ENCODE measurements around the gene DGKH. TPM values are rescaled to one million over a fixed set of nuclear protein-coding genes. Genes with fewer than 3 reads are reported as not detected.

The DGKH gene
- total RNA-seq, 1 donor from 2014 or later, result 14.2 TPM

DNA sequence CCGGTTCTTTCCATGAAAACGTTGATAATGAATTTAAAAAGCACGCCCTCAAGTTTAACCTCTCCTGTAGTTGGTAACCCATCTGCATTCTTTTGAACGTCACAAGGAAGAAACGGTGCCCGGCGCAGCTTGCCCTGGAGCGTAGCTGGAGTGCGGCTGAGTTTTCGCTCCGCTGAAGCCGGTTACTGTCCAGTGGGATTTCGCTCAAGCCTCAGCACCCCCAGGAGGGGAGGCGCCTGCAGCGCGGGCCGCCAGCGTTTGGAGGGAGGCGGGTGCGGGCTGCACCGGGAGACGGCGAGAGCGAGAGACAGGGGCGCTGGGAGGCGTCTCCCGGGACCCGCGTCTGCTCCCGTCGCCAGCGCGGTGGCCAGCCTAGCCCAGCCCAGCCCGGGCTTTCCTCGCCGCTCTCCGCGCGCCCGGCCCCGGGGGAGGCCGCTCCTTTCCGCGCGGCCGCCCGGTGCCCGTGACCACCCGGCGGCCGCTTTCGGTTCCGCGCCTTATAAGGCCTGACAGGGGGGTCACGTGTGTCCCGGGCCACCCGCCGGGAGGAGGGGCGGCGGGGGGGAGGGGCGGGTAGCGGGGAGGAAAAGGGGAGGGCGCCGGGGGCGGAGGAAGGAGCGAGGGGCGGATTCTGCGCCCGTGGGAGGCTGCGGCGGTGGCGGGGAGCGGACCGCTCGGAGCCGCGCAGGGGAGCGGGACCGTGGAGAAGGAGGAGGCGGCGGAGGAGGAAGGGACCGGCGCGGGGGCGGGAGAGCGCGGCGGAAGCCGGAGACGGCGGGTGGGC, 8.3 kb upstream of the DGKH start:
- intact Hi-C loops (cut with micrococcal nuclease), result loop anchor here (1.0 to 10.0 kb wide), 10 partner anchors 8 to 979 kb away; partner anchors contain the start of genes DGKH, EPSTI1, KBTBD6 and MTRF1

DNA sequence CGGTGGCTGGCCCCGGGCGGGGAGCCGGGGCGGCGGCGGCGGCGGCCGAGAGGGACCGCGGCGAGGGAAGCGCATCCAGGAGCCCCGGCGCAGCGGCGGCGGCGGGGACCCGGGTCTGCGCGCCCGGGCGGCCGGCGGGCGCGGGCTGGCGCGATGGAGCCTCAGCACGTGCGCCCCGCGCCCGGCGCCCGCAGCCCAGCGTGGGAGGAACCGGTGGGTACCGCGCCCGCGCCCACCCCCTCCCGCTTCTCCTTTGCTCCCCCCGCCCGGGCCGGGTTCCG, 7.8 kb upstream of the DGKH start:
- intact Hi-C loops (cut with micrococcal nuclease), result loop anchor here (1.0 to 10.0 kb wide), 9 partner anchors 8 to 980 kb away; partner anchors contain the start of genes DGKH, EPSTI1, KBTBD6 and MTRF1

DNA sequence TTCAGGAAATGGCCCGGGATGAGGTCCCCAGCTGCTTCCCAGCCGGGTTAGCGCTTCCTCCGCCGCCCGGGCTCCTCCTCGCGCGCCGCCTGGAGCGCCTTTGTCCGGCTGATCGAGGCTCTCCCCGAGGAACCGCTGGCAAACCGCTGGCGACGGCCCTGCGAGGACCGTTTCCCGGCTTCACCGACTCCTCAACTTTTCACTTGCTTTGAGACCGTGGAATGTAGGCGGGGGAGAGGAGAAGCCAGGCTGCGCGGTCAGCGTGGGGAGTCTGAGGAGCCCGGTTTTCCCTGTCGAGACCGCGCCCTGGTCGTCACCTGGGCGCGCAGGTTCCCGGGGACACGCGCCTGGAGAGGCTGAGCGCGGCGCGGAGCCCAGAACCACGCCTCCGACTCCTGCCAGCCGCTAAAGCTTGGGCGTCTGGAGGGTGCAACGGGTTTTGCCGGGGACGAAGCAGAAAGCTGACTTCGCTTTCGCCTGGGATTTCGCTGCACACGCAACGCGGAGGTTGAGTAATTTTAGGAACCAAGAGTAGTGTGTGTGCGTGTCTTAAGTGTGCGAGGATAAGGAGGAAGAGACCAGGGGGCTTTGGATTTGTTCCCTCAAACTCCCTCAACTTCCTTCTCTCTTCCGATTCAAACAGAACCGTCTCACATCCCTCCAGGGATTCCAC, 7.3 kb upstream of the DGKH start:
- intact Hi-C loops (cut with micrococcal nuclease), result loop anchor here (2.0 to 10.0 kb wide), 7 partner anchors 80 to 980 kb away; partner anchors contain the start of genes EPSTI1, MTRF1, VWA8 and WBP4

DNA sequence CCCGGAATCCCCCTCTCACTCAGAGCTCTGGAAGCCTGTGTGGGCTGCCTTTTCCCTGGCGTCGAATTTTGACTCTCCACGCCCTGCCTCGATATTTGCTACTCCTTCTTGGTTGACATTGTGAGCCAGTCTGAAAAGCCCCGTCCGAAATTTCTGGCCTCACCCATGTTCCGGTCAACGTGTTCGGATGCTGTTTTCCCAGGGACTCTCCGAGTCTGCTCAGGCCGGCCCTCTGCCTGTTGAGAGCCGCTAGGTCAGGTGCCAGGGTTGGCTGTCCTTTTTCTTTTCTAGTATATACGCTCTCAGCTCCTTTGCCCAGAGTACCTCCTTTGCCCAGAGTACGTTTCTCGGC, 6.8 kb upstream of the DGKH start:
- intact Hi-C loops (cut with micrococcal nuclease), result loop anchor here (2.0 to 10.0 kb wide), 7 partner anchors 81 to 981 kb away; partner anchors contain the start of genes EPSTI1, MTRF1, VWA8 and WBP4

DNA sequence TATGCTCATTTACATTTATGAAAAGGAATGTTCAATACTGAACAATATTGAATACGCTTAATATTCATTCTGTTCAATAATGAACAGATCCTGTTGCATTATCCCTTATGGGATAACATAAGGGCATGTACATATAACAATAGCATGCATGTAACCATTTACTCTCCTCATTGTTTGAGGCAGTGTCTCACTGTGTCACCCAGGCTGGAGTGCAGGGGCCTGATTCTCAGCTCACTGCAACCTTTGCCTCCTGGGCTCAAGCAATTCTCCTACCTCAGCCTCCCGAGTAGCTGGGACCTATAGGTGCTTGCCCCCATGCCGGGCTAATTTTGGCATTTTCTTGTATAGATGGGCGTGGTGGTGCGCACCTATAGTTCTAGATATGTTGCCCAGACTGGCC, 4.8 kb upstream of the DGKH start:
- intact Hi-C loops (cut with micrococcal nuclease), result loop anchor here (5.0 to 10.0 kb wide), 3 partner anchors 334 to 951 kb away; partner anchors contain the start of genes EPSTI1 and MTRF1

DNA sequence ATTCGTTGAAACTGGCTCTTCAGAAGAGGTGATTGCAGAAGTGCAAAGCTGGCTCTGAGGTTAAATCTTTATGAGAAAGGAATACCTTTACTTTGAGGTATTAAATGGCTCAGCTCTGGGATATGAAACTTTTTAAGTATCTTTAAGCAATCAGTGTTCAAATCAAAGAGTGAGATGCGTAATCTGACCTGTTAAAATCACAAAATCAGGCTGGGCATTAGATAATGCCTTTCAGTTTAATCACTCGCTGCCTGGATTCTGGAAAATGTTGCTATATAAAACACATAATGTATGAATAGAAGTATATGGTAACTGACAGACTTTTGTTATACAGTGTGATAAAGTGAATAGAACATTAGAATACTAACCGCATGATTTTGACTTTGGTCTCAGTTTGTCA, 2.0 kb upstream of the DGKH start:
- intact Hi-C loops (cut with micrococcal nuclease), result loop anchor here (5.0 to 10.0 kb wide), 3 partner anchors 689 to 948 kb away; partner anchors contain the start of genes EPSTI1 and NAA16

DNA sequence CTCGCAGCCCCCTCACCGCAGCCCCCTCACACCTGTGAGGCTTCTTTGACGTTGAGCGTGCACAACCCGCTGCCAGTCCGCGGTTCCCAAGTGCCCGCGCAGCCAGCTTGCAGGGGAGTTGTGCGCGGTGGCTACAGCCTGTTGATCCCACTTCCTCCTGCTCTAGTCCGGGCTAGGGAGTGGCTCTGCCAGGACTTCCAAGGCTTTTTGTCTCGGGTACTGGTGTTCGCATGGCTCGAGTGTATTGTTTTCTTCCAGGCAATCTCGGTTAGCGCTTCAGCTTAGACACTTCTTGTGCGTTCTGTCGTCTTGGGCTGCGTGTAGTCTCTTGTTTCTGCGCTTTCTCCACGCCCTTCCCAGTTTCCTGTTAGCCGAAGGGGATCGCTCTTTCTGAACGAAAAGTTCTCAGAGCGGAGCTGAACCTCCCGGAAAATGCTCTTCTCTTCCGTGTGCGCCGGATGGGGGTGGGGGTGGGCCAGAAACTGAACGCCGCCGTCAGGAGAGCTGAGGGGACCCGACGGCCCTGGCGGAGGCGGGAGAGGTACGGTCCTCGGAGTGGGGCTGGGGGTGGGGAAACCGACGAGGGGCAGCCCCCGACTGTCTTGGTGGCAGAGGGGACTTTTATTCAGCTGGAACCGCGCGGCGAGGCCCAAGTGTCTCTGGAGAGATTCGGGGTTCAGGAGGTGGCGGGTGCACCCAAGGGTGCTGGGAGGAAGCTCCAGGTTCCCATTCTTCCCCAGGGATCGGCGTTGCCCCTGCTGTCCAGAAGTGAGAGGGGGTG, 697 bp upstream of the DGKH start:
- intact Hi-C loops (cut with micrococcal nuclease), result loop anchor here (1.0 to 10.0 kb wide), 10 partner anchors 7 to 947 kb away; partner anchors contain the start of genes EPSTI1, KBTBD6, NAA16 and RGCC

DNA sequence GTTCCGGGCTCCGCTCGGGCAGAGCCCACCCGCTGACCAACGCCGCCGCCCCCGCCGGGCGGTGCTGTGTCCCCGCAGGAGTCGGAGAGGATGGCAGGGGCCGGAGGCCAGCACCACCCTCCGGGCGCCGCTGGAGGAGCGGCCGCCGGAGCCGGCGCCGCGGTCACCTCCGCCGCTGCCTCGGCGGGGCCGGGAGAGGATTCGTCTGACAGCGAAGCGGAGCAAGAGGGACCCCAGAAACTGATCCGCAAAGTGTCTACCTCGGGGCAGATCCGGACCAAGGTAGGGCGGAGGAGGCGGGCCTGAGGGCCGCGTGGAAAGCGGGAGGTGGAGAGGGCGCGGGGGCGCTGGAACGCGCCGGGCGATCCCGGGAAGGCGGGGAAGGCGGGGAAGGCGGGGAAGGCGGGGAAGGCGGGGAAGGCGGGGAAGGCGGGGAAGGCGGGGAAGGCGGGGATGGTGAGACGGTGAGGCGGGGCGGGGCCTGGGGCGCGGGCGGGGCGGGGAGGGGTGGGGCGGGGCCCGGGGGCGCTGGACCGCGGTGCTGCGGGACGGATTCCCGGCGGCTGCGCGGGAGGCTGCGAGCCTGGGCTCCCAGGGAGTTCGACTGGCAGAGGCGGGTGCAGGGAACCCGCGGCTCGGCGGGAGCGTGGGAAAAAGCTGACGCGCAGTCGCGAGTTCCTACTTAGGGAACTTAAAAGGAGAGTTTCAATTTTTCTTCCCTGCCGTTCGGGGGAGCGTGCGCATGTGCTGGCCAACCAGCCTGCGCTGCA, 421 bp downstream of the DGKH start:
- intact Hi-C loops (cut with micrococcal nuclease), result loop anchor here (1.0 to 10.0 kb wide), 11 partner anchors 9 to 946 kb away; partner anchors contain the start of genes EPSTI1, KBTBD6, NAA16 and RGCC

DNA sequence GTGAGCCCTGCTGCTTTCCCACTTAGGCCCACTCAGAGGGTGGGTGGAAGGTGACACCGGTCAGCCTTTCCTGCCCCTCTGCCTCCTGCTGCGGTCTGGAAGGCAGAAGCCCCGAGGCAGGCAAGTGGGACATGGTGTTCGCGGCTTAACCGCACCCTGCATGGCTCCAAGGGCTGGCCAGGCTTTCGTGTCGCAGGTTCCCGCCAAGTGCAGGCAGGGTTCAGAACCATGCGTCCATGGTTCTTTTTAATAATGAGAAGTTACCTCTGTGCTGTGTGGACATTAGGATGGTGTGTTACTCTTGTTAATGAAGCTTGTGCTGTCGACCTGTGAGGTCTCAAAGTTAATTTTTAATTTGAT, 986 bp downstream of the DGKH start:
- intact Hi-C loops (cut with micrococcal nuclease), result loop anchor here (1.0 to 10.0 kb wide), 10 partner anchors 59 to 945 kb away; partner anchors contain the start of genes EPSTI1, KBTBD6, NAA16 and RGCC

DNA sequence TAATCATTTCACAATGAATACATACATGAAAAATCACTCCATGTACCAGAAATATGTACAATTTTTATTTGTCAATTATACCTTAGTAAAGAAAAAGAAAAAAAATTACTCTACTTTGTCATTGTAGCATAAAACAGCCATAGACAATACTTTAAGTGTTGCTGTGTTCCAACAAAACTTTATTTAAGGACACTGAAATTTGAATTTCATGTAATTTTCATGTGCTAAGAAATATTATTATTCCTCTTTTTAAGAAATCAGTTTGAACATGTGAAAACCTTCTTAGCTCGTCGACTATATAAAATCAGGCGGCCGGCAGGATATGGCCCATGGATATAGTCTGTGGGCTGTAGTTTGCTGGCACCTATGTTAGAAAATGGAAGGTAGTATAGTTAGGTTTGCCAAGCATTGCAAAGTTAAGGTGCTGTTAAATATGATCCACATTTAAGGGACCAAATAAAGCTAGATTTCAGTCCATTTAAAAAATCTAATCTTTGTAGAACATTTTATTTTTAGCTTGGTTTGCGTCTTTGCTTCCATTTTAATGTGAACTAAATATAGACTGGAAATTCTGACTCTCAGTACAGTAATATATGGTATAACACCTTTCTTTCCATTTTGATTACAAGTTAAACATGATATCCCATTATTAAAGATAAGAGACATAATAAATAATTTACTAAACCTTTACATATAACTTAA, 6.5 kb downstream of the DGKH start:
- intact Hi-C loops (cut with micrococcal nuclease), result no loop called here

DNA sequence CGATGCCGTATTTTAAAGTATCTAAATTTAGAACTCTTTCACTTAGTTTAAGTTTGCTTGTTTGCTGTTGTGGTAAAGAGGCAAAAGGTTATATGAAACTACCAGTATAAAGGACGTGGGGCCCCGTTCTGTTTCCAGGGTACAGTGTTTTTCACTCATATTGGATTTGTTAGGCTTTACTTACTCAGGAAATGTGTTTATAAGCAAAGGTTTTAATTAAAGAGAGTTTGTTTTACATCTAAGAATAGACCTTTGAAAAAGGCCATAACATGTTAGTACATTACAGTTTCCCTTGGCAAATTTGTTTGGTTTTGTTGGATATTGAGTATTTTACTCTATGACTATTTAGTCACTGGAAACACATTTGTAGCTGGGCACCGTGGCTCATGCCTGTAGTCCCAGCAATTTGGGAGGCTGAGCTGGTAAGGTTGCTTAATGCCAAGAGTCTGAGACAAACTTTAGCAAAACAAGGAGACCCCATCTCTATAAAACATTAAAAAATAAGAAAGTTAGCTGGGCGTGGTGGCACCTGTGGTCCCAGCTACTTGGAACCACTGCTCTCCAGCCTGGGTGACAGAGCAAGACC, 7.1 kb downstream of the DGKH start:
- intact Hi-C loops (cut with micrococcal nuclease), result no loop called here

DNA sequence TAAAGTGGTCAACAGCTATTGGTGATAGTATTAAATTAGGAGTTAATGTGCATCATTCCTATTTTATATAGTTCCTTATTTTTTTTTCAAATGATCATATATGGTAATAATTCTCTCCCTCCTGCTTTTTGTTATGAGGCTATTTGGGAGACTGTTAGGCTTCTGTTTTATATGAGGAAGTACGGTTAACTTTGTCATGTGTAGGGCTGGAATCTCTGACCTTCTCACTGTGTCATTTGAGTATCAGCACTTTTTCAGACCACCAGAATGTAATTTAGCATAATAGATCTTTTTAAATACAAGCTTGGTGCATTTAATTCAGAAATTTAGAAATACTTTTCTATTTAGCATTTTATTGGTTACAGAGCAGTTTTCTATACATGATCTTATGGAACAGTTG, 7.7 kb downstream of the DGKH start:
- intact Hi-C loops (cut with micrococcal nuclease), result no loop called here

DNA sequence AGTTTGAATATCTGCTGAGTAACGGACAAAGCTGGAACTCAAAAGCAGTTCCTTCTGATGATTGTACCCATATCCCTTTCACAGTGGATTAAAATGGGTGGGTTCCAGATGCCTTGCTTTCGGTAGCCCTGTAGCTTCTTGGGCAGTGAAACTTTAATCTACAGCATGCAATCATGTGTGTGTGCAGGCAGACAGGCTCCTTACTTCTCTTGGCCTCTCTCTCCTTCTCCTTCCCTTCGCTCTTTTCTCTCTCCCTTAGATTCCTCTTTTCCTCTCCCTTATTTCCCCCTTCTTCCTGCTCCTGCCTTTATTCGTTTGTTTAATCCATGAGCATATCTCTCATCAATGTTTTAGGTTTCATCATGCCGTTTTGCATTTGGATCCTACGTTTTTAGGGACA, 8.1 kb downstream of the DGKH start:
- intact Hi-C loops (cut with micrococcal nuclease), result no loop called here

DNA sequence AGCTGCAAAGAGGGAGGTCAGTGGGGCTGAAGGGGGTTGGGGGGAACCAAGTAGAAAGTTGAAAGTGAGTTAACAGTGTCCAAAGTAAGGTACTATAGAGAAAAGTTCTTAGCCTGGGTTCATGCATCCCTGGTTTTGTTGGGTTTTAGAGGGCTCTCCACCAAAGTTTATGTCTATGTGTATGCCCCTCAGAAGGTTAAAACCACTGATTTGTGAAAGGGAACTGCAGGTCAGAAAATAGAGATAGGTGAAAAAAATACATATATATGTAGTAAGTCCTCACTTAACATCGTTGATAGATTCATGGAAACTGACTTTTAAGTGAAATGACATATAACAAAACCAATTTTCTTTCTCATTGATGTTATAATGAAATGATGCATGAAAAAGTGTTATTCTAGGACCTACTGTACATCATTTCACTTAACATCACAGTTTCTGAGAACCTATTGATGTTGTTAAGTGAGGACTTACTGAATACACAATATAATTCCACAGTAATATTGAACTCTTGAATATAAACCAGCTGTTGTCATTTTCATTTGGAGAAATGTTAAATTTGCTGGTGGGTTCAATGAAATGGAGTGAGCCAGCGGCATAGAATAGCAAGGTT, 9.6 kb downstream of the DGKH start:
- intact Hi-C loops (cut with micrococcal nuclease), result no loop called here

DNA sequence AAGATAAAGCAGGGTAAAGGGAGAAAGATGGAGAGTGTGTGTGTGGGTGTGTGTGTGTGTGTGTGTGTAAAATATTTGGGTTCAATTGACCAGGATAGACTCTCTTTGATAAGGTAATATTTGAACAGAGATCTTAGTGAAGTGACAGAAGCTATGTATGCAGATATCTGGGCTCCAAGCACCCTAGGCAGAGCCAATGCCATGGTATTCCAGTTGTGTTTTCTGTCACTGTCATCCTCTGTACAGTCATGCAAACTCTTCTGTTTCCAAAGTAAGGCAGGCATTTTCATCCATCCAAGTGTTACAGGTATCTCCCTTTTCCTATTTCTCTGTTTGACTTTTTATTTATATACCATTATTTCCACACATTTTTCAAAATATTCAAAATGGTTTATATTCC, 13.5 kb downstream of the DGKH start:
- intact Hi-C loops (cut with micrococcal nuclease), result no loop called here

DNA sequence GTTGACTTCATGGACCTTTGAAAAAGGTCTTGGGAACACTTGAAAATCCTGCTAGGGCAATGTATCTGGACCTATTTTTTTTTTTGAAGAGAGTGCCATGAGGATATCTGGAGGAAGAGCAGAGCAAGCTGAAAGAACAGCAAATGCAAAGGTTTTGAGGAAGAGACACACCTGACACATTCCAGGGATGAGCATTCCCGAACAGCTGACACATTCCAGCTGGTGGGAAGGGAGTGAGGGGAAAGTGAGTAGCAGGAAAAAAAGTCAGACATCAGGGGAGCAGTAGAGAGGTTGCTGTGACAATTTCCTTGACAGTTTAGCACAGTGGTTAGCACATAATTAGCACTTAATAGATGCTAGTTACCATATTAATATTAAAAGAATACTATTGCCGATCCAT, 14.7 kb downstream of the DGKH start:
- intact Hi-C loops (cut with micrococcal nuclease), result no loop called here

DNA sequence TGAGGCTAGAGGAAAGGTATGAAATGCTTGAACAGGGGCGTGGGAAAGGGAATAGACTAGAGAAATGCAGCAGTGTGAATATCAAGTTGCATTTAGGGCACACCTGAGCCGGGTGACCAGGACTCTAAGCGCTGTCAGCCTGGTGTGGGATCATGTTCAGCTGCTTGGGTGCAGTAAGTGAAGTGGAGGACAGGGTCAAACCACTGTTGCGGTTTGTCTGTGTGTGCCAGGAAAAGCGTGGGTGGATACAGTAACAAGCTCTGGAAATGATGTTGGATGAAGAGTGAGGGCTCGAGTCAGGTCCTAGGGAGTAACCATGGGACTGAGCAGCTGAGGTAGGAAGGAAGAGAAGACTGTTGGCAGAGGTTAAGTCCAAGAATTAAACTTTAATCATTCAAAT, 15.8 kb downstream of the DGKH start:
- intact Hi-C loops (cut with micrococcal nuclease), result no loop called here

DNA sequence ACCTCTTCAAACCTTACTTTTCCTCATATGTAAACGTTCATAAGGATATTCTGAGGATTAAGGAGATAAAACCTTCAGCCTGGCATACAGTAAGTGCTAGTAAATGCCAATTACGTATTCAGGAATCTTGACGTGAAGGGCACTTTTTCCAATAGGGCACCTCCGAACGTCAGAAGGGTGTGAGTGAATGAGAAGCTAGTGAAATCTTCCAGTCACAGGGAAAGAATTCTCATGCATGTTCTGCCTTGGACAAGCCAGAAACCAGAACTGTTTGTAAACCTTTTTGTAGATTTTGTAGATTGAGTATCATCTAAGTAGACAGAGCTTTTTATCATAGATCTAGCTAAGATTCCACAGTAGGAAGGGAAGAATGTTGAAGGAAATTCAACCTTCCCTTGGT, 16.5 kb downstream of the DGKH start:
- intact Hi-C loops (cut with micrococcal nuclease), result no loop called here

DNA sequence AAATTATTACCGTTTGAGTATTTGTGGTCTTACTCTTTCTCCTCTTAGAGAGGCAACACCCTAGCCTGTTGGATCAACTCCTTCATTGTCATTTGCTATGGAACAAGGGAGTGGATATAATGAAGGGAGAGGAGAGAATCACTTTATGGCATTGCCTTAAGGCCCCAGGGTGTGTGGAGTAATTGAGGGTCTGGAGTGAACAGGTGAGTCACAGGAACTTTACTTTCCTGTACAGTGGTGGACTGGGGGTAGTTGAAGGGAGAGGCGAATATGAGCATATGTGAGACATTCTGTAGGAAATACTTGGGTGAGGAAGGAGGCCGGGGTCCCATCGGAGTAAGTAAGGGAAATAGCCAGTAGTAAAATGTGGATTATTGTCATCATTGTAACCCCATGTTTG, 17.0 kb downstream of the DGKH start:
- intact Hi-C loops (cut with micrococcal nuclease), result no loop called here

Measured in T-helper 1 cell treated with Interleukin-12 subunit alpha and Interleukin-12 subunit beta and Interleukin-4 antibody, amounts not matched to agents 30 ng/mL and 1 ng/mL, for 36 hours (primary cell).